Measurements from ENCODE around the gene MAP2K3.
"Not testable (repeated sequence)": the region's sequence is repeated elsewhere in the genome, so short reads cannot be mapped to it uniquely, and the experiment has no call there.

GRCh38 chr17:21348081-21348925 is 63.8 kb downstream of the MAP2K3 start:
- not testable (repeated sequence) for TF ChIP-seq CTCF, POLR2A (IDR thresholded peaks at IDR 0.05)
